D721Med (cell line): ENCODE results near the gene XRCC3.

Source experiments
- DNase-seq: peaks from one replicate; pipeline ENCODE4 v3.0.0; 2011; ENCODE audit warnings: low spot score; ENCODE audit not compliant: insufficient read length
- FAIRE-seq: peaks from 2 replicates; lab custom pipeline; 2011; peaks lifted over from hg19 to GRCh38; lab: Jason Lieb, UNC
- TF ChIP-seq, protein P1 (sequence below): IDR thresholded peaks from 2 replicates; pipeline ENCODE4 v1.5.1; 2012; ENCODE audit warnings: mild to moderate bottlenecking, control low read depth; ENCODE audit not compliant: insufficient read depth; ENCODE audit errors: missing control alignments

The XRCC3 gene

DNA sequence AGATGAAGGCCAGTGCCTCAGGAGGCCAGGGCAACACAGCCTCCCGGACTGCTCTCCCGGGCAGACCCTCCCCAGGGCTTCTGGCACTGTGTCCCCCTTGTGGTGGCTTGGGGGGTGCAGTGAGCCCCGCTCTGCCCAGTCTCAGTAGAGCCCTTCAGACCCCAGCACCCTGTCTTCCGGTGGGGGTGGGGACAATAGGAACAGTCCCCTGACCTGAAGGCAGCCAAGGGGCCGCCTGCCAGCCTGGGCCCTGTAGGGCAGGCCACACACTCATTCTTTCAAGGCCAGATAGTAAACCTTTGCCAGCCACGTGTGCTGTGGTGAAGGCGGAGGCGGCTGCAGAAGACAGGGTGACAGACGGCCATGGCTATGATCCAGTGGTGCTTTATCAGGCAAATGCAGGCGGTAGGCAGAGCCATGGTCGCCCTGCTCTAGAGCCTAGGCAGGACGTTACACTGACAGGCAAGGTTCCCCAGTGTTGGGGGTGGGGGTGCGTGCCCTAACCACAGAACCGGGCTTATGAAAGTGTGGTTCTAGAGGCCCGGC, 15.3 kb upstream of the XRCC3 start:
- FAIRE-seq (no peak), DNase-seq (no peak)
- TF ChIP-seq, protein P1, sequence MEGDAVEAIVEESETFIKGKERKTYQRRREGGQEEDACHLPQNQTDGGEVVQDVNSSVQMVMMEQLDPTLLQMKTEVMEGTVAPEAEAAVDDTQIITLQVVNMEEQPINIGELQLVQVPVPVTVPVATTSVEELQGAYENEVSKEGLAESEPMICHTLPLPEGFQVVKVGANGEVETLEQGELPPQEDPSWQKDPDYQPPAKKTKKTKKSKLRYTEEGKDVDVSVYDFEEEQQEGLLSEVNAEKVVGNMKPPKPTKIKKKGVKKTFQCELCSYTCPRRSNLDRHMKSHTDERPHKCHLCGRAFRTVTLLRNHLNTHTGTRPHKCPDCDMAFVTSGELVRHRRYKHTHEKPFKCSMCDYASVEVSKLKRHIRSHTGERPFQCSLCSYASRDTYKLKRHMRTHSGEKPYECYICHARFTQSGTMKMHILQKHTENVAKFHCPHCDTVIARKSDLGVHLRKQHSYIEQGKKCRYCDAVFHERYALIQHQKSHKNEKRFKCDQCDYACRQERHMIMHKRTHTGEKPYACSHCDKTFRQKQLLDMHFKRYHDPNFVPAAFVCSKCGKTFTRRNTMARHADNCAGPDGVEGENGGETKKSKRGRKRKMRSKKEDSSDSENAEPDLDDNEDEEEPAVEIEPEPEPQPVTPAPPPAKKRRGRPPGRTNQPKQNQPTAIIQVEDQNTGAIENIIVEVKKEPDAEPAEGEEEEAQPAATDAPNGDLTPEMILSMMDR = no peak

DNA sequence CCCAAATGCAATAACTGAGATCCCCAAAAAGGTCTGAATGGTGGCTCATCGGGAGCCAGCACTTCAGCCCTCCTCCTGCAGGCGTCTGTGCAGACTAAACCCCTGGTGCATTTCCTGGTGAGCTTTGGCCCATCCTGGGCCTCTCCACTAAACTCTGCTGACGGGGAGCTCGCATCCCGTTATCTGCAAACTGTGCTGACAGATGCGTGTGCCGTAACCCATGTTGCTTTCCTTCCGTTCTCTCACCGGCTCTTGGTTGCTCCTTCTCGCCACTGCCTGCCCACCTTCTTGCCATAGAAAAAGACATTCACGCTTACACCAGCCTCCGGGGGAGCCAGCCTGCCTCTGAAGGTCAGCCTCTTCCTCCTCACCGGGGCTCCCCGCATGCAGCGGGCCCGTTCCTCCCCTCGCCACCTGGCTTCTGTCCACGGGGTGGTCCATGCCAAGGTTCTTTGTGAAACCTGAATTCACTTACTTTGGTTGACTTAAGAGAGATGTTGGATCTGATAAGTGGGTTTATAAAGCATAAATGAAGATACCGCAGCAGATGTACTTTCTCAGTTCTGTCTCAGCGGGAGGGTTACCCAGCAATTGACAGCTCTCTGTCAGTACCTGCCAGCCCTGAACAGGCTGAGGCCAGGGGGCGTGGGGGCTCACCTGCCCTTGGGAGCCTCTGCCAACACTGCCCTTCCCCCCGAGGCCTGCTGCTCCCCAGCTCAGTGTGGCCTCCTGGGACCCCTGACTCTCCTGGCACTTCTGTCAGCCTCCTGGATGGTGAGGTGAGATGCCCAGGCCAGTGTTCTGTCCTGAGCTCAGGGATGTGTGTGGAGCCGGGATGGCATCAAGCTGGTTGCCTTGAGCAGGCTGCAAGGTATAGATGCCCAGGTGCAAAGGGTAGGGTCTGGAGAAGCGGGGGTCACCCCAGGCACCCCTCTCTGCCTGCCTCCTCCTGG, 14.5 kb upstream of the XRCC3 start:
- DNase-seq = no peak
- TF ChIP-seq, protein P1 = no peak
- no peak for FAIRE-seq

GRCh38 chr14:103728721-103729120, 13.5 kb upstream of the XRCC3 start:
- TF ChIP-seq, protein P1 = no peak
- no peak for FAIRE-seq
- DNase-seq = no peak

DNA sequence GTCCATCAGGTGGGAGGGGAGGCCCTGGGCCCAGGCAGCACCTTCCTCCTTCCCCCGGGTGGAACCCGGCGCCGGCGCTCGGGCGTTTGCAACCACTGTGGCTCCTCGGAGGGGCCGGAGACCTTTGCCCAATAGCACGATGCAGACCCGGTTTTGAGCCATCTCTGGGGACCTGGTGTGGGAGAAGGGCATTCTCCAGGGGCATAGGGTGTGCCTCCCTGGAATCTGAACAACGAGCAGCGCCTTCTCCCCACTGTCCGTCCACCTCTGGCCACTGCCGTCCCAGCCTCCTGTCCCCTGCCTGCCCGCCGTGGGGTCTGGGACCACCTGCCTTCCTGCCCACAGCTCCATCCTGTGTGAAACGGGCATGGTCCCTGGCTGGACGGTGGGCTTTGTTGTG, 12.9 kb upstream of the XRCC3 start:
- no peak for DNase-seq
- no peak for FAIRE-seq
- TF ChIP-seq, protein P1 = no peak

DNA sequence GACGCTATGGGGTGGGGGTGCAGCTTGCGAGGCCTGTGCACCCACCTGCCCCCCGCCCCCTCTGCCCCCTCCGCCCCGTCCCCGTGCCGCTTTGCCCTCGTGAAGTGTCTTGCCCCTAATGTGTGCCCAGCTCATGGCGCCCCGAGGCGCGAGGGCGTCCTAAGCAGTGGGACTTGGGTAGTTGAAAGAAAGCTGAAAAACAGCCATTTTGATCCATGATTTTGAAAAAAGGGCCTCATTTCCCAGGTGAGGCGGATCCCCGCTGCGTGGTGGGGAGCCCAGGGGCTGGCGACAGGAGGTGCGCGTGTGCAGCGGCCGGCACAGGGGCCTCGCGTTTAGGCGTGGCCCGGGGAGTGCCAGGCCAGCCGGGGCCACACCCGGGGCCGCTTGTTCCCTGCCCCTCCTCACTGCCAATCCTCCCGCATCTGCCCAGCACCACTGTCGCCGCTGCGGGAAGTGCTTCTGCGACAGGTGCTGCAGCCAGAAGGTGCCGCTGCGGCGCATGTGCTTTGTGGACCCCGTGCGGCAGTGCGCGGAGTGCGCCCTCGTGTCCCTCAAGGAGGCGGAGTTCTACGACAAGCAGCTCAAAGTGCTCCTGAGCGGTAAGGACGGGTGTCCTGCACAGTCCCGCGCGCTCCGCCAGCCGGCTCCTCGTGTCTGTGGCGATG, 12.2 kb upstream of the XRCC3 start:
- no peak for DNase-seq
- no peak for FAIRE-seq
- TF ChIP-seq, protein P1 = no peak

DNA sequence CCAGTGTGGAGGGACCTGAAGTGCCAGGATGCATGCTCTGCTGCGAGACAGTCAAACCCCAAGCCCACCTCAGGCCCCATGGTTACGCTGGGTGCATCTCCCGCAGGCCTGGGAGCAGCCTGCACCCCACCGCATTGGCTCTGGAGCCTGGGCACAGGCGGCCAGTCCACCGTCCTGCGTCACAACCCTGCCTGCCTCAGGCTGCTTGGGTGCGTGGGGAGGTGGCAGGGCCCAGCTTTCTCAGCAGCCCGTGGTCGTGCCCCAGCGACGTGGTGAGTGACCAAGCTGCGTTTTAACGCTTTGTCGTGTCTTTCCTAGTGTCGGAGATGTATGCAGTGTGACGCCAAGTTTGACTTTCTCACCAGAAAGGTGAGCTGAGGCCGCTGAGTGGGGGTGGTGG, 11.2 kb upstream of the XRCC3 start:
- DNase-seq (no peak), FAIRE-seq (no peak)
- TF ChIP-seq, protein P1 = no peak
